Upper lobe of left lung (tissue), 6 donors: ENCODE results near the gene DRC7. TPM values are rescaled to one million over a fixed set of nuclear protein-coding genes. Genes with fewer than 3 reads are reported as not detected.

Experiments used
- ATAC-seq, 2 donors: fragments of 200-7000 bp; cut with Tn5 transposase; one replicate each; pipeline ENCODE4 v1.9.1; 2022; ENCODE audit warnings: mild to moderate bottlenecking in 2 of 2, moderate library complexity in 2 of 2; ENCODE audit not compliant: low FRiP score in 2 of 2
- DNase-seq, 2 donors: peaks; one replicate each; pipeline ENCODE4 v3.0.0-alpha.2; 2019 to 2020
- H3K27ac ChIP-seq, 4 donors: fragments of 200-600 bp; sonication (generic); one replicate each; pipeline ENCODE4 v1.5.1; 2016 to 2019
- H3K27me3 ChIP-seq, 4 donors: fragments of 200-600 bp; sonication (generic); one replicate each; pipeline ENCODE4 v1.5.1; 2017 to 2019
- H3K36me3 ChIP-seq, 4 donors: fragments of 200-600 bp; sonication (generic); one replicate each; pipeline ENCODE4 v1.5.1; 2016 to 2019
- H3K4me1 ChIP-seq, 4 donors: fragments of 200-600 bp; sonication (generic); one replicate each; pipeline ENCODE4 v1.5.1; 2018 to 2019
- H3K4me3 ChIP-seq, 4 donors: fragments of 200-600 bp; sonication (generic); one replicate each; pipeline ENCODE4 v1.5.1; 2017 to 2019; ENCODE audit warnings: mild to moderate bottlenecking in 2 of 4, moderate library complexity in 1 of 4
- H3K9me3 ChIP-seq, 4 donors: fragments of 200-600 bp; sonication (generic); one replicate each; pipeline ENCODE4 v1.5.1; 2018 to 2019
- EP300 ChIP-seq, 4 donors: sonication (generic); formaldehyde crosslinking; IDR thresholded peaks; one replicate each; pipeline ENCODE4 v1.5.1; 2017; ENCODE audit warnings: antibody characterized with exemption in 4 of 4, control low read depth in 2 of 4
- POLR2A ChIP-seq, 4 donors: fragments of 450-650 bp; IDR thresholded peaks; one replicate each; pipeline ENCODE4 v1.5.1; 2016 to 2017; ENCODE audit warnings: antibody characterized with exemption in 4 of 4, mild to moderate bottlenecking in 2 of 4
- POLR2AphosphoS5 ChIP-seq, 2 donors: sonication (generic); formaldehyde crosslinking; IDR thresholded peaks; one replicate each; pipeline ENCODE4 v1.5.1; 2017; ENCODE audit warnings: antibody characterized with exemption in 2 of 2
- WGBS, 2 donors: methylation state at CpG; one replicate each; pipeline ENCODE4 v1.1.5; 2017 to 2018; 5-methylcytosine and 5-hydroxymethylcytosine counted together
- total RNA-seq, 6 donors: library from RNA; depleted of rRNA in 4 of 6; stranded (reverse); fragments of >200 nt in 4 of 6; gene quantifications; one replicate each; pipeline versions ENCODE4 v1.1.0 to v1.2.1, GENCODE V29; 2016 to 2021
- TF ChIP-seq, protein P1 (sequence below), 6 experiments: fragments of 450-650 bp in 4 of 6; fragments of 200-600 bp in 2 of 6; sonication (generic) in 2 of 6; IDR thresholded peaks; one replicate each; pipeline ENCODE4 v1.5.1; 2016 to 2019; ENCODE audit warnings: antibody characterized with exemption in 6 of 6
- donor health status: DM: no; HTN: no; CAD: no; lungs with moderate emphysema.
- donor health status: DM: no; HTN: yes; CAD: no; lungs with severe emphysema.

DRC7 gene
- total RNA-seq, 6 donors from 2014 or later = 1.2 to 15.9 (median 7.8) TPM

DNA sequence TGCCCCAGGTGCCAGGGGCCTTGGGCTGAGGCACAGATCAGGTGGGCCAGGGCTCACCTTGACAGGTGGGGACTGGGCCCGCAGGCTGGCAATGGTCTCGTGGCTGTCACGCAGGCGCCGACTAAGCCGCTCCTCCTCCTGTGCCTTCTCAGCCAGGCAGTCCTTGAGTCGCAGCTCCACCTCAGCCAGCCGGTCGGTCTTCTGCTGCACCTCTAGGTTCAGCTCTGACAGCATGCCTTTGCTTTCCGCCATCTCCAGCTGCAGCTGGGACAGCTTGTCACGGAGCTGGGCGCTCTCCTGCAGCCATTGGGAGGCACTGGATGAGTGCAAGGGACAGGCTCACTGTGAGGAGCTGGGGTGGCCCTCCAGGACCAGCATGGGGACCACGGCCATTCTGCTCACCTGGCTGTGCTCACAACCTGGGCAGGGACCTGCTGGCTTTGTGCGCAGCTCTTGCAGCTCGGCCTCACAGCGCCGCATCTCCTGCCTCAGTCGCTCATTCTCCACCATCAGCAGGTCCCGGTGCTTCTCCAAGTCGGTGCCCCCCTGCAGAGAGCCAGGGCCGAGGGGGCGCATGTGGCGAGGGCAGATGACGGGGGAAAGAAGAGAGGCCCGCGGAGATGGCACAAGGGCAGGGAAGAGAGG lies 76.7 kb downstream of the DRC7 start:
- Histone ChIP-seq H3K27me3 (no peaks in the 10 kb centered on the region), H3K27ac (no peak overlapping the region), H3K9me3 (no peaks in the 10 kb centered on the region), H3K4me3 (no peak overlapping the region), H3K4me1 (peaks cover 0 to 7% (median 0%) of the 10 kb centered on the region in 4 donors), H3K36me3 (peaks cover 13 to 76% (median 59%) of the 10 kb centered on the region in 4 donors)
- 91 to 95% methylated on average over 15 to 26 of the region's 26 CpGs for WGBS, 2 donors
- DNase-seq (peak in 1 of 2 donors; percentile 74), ATAC-seq (no peak)
- TF ChIP-seq POLR2A (IDR thresholded peaks at IDR 0.05) = no peak
- TF ChIP-seq POLR2AphosphoS5 (IDR thresholded peaks at IDR 0.05) = no peak
- no peak for TF ChIP-seq EP300 (IDR thresholded peaks at IDR 0.05)
- TF ChIP-seq, protein P1, sequence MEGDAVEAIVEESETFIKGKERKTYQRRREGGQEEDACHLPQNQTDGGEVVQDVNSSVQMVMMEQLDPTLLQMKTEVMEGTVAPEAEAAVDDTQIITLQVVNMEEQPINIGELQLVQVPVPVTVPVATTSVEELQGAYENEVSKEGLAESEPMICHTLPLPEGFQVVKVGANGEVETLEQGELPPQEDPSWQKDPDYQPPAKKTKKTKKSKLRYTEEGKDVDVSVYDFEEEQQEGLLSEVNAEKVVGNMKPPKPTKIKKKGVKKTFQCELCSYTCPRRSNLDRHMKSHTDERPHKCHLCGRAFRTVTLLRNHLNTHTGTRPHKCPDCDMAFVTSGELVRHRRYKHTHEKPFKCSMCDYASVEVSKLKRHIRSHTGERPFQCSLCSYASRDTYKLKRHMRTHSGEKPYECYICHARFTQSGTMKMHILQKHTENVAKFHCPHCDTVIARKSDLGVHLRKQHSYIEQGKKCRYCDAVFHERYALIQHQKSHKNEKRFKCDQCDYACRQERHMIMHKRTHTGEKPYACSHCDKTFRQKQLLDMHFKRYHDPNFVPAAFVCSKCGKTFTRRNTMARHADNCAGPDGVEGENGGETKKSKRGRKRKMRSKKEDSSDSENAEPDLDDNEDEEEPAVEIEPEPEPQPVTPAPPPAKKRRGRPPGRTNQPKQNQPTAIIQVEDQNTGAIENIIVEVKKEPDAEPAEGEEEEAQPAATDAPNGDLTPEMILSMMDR (IDR thresholded peaks at IDR 0.05) = no peak

DNA sequence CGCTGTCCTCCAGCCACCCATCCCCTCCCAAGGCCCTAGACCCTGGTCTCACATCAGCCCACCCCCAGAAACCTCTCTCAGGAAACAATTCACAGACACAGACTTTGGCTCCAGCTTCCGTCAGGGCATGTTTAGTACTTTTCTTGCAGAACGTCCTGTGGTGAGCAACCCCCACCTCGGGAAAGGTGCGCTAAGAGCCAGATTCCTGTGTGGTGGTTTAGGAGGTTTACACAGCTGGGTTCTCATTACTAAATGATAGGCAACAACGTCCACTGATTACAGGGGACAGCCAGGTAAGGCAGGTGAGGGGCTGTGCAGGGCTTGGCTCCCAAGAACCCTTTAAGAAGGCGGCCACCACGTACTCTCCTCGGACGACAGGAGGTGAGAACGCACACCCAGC lies 78.4 kb downstream of the DRC7 start:
- H3K36me3 ChIP-seq = peaks cover 16 to 64% (median 46%) of the 10 kb centered on the region in 4 donors
- DNase-seq (no peak), ATAC-seq (no peak)
- no peak overlapping the region for H3K27ac ChIP-seq
- TF ChIP-seq EP300 (IDR thresholded peaks at IDR 0.05) (no peak), POLR2A (IDR thresholded peaks at IDR 0.05) (no peak)
- no peaks in the 10 kb centered on the region for H3K27me3 ChIP-seq
- peaks cover 0 to 7% (median 0%) of the 10 kb centered on the region in 4 donors for H3K4me1 ChIP-seq
- no peaks in the 10 kb centered on the region for H3K9me3 ChIP-seq
- H3K4me3 ChIP-seq = no peak overlapping the region
- 82 to 86% methylated on average over 10 to 11 of the region's 11 CpGs for WGBS, 2 donors

DNA sequence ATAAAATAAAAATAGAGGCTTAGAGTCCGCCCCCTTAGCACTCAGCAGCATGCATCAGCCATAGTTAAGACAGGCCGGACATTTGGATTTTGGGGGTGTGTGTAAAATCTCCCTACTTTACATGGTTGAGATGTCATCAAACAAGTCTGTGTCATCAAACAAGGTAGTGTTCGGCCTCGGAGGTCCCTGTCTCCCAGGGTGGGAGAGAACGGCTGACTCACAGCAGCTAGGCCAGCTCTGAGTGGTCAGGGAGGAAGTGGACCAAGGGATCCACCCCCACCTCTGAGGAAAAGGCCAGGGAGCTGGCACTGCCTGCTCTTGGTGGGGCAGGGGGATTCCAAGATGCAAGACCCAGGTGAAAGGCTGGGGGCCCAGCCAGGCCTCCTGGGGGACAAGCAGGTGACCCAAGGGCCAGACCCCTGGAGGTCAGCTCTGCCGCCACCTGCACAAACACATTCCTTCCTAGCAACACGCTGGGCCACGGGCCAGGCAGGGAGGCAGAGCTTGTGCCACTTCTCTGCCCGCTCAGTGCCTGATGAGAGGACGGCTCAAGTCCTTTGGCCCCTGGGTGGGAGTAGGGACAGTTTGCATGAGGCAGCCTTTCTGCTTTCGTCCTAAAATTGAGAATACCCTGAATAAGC lies 79.2 kb downstream of the DRC7 start:
- no peak for ATAC-seq
- Histone ChIP-seq H3K4me3 (no peak overlapping the region), H3K4me1 (peaks cover 0 to 7% (median 0%) of the 10 kb centered on the region in 4 donors), H3K36me3 (peaks cover 16 to 59% (median 42%) of the 10 kb centered on the region in 4 donors), H3K27me3 (no peaks in the 10 kb centered on the region), H3K27ac (peak overlapping the region in 2 of 4 donors; percentile 7), H3K9me3 (no peaks in the 10 kb centered on the region)
- peak; percentile 52 to 74 for DNase-seq
- WGBS, 2 donors = 77 to 78% methylated on average over 7 to 11 of the region's 11 CpGs
- no peak for TF ChIP-seq POLR2A (IDR thresholded peaks at IDR 0.05)
- TF ChIP-seq POLR2AphosphoS5 (IDR thresholded peaks at IDR 0.05) = no peak
- TF ChIP-seq, protein P1 (IDR thresholded peaks at IDR 0.05) = no peak
- TF ChIP-seq EP300 (IDR thresholded peaks at IDR 0.05) = no peak

DNA sequence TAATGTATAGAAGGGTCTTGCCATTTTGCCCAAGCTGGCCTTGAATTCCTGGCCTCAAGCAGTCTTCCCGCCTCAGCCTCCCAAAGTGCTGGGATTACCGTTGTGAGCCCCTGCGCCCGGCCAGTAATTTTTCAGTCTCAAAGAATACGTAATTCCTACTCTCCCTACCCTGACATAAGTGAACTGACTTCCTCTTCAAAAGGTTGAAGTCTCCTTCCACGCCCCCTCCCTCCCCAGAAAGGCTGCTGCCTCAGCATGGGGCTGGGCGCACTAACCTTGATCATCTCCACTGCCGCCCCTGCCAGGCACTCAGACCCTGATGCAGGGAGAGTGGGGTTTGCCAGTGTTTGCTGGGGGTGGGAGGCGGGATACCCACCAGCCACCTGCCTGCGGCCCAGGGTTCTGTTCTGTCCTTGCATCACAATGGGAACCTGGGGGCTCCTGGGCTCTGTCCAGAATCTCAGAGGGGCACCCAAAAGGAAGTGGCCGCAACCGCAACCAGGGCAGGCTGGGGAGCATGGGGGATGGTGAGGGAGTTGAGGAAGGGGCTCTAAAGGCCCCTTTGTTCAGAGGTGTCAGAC lies 80.2 kb downstream of the DRC7 start:
- Histone ChIP-seq H3K27me3 (no peaks in the 10 kb centered on the region), H3K36me3 (peaks cover 16 to 57% (median 33%) of the 10 kb centered on the region in 4 donors), H3K9me3 (no peaks in the 10 kb centered on the region), H3K4me1 (peaks cover 0 to 7% (median 0%) of the 10 kb centered on the region in 4 donors), H3K4me3 (no peak overlapping the region), H3K27ac (no peak overlapping the region)
- no peak for ATAC-seq
- DNase-seq = no peak
- TF ChIP-seq EP300 (IDR thresholded peaks at IDR 0.05) = no peak
- TF ChIP-seq POLR2AphosphoS5 (IDR thresholded peaks at IDR 0.05) = no peak
- TF ChIP-seq, protein P1 (IDR thresholded peaks at IDR 0.05) = no peak
- no peak for TF ChIP-seq POLR2A (IDR thresholded peaks at IDR 0.05)
- WGBS, 2 donors = 91 to 94% methylated on average over 8 to 12 of the region's 12 CpGs
